Right renal cortex interstitium (tissue), 3 donors: ENCODE data around the gene CARMIL1. TPM values are rescaled to one million over a fixed set of nuclear protein-coding genes. Genes with fewer than 3 reads are reported as not detected.
A peak's percentile ranks its signal among the peaks of the same experiment; 100 is the strongest.

Experiments
- DNase-seq, 3 donors: peaks; one replicate each; pipeline ENCODE4 v3.0.0-alpha.2; 2013; ENCODE audit warnings: low read depth in 3 of 3, low spot score in 2 of 3
- polyA plus RNA-seq, 3 donors: library from polyadenylated mRNA; unstranded; fragments of 120-200 nt; gene quantifications; one replicate each; pipeline ENCODE4 v1.2.1, GENCODE V29; 2013; ENCODE audit not compliant: insufficient read length in 3 of 3

The CARMIL1 gene
- polyA plus RNA-seq, result 100 to 1,000 TPM; 106 to 113 (median 109) TPM

- peak in 2 of 3 donors; percentile 67 to 74 for DNase-seq
Observed at GRCh38 chr6:25278914-25279747, at the start of gene CARMIL1. CARMIL1 (plus strand) TSS chr6:25279374; CDS start chr6:25279796, 422 bp downstream.

GRCh38 chr6:25229671-25230321, 49.4 kb upstream of the CARMIL1 start:
- no peak for DNase-seq

GRCh38 chr6:25232479-25232878, 46.7 kb upstream of the CARMIL1 start:
- DNase-seq, result no peak

- DNase-seq, result no peak
Observed at GRCh38 chr6:25233226-25233625, 45.9 kb upstream of the CARMIL1 start.

- DNase-seq, result no peak
Observed at GRCh38 chr6:25237579-25237978, 41.6 kb upstream of the CARMIL1 start.

- no peak for DNase-seq
Observed at GRCh38 chr6:25239059-25239458, 40.1 kb upstream of the CARMIL1 start.

GRCh38 chr6:25239498-25239897, 39.7 kb upstream of the CARMIL1 start:
- DNase-seq, result no peak

GRCh38 chr6:25242567-25242966, 36.6 kb upstream of the CARMIL1 start:
- no peak for DNase-seq

- no peak for DNase-seq
Observed at GRCh38 chr6:25244865-25245264, 34.3 kb upstream of the CARMIL1 start.

GRCh38 chr6:25248123-25248522, 31.1 kb upstream of the CARMIL1 start:
- no peak for DNase-seq

- DNase-seq, result no peak
Observed at GRCh38 chr6:25249133-25249532, 30.0 kb upstream of the CARMIL1 start.

- DNase-seq, result no peak
Observed at GRCh38 chr6:25250878-25251277, 28.3 kb upstream of the CARMIL1 start.

- no peak for DNase-seq
Observed at GRCh38 chr6:25251426-25251825, 27.7 kb upstream of the CARMIL1 start.

GRCh38 chr6:25253351-25253750, 25.8 kb upstream of the CARMIL1 start:
- no peak for DNase-seq

- DNase-seq, result no peak
Observed at GRCh38 chr6:25254671-25255070, 24.5 kb upstream of the CARMIL1 start.

GRCh38 chr6:25257686-25258348, 21.4 kb upstream of the CARMIL1 start:
- DNase-seq, result no peak

- no peak for DNase-seq
Observed at GRCh38 chr6:25259756-25260155, 19.4 kb upstream of the CARMIL1 start.

- DNase-seq, result no peak
Observed at GRCh38 chr6:25263657-25264056, 15.5 kb upstream of the CARMIL1 start.

GRCh38 chr6:25266456-25267100, 12.6 kb upstream of the CARMIL1 start:
- no peak for DNase-seq

- DNase-seq, result no peak
Observed at GRCh38 chr6:25267662-25268061, 11.5 kb upstream of the CARMIL1 start.

GRCh38 chr6:25270559-25270958, 8.6 kb upstream of the CARMIL1 start:
- no peak for DNase-seq
